ENCODE measurements around the gene RNF152.

- no peak for TF ChIP-seq EZH2 (IDR thresholded peaks at IDR 0.05)
- no peak for TF ChIP-seq POLR2AphosphoS5 (IDR thresholded peaks at IDR 0.05; ENCODE audit: borderline replicate concordance, low read depth, low read length)
- TF ChIP-seq FOXP2 (optimal IDR thresholded peaks at IDR 0.05; ENCODE audit: control extremely low read depth, extremely low read length, insufficient read depth) = no peak
Measured at GRCh38 chr18:61817086-61817485, 75.7 kb downstream of the RNF152 start.
